NCI-H146 (cell line): ENCODE data around the gene PKP4.
"Not testable (repeated sequence)": the region's sequence is repeated elsewhere in the genome, so short reads cannot be mapped to it uniquely, and the experiment has no call there.

Experiments
- DNase-seq: peaks from one replicate; lab custom pipeline; 2025; lab: John Stamatoyannopoulos, UW

PKP4 gene

GRCh38 chr2:158677542-158677941 lies 220.8 kb downstream of the PKP4 start:
- peak; percentile 70 for DNase-seq

DNA sequence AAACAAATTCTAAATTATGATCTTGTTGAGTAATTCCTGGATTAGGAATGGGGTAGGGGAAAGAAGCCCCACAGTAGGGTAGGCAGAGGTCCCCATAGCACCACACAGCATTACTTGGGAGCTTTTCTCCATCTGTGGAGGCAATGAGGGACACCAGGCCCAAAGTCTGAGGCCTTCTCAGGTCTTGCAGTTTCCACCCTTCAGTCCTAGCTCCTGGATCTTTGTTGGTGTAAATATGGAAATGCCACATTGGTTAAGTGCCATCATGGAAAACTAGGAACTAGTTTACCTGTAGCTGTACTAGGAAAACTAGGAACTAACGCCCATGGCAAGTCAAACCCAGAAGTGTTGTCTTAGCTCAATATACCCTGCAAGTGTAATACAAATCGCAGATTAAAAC lies 225.1 kb downstream of the PKP4 start:
- DNase-seq: no peak

- DNase-seq: no peak
Observed at GRCh38 chr2:158685646-158686045, 228.9 kb downstream of the PKP4 start.

DNA sequence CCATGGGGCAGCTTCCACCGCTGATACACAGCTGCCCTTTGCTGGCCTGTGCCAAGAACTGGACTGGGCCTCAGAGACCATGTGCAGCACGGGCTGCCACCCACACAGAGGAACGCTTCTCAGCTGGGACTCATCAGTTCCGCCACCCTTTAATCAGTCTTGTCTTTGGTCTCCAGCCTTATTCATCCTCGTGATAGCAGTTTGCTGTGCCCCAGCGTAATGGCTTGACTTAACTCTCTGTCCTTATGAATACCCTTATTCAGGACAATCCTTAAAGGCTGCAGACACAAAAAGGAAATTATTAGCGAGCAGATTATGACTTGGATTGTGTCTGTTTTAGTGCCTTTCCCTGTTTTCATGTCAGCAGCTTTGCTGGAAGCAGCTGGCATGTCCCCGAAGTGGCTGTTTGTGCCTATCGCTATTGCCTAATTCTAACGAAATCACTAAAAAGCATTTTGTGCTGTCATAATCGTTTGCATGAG lies 229.5 kb downstream of the PKP4 start:
- no peak for DNase-seq

DNA sequence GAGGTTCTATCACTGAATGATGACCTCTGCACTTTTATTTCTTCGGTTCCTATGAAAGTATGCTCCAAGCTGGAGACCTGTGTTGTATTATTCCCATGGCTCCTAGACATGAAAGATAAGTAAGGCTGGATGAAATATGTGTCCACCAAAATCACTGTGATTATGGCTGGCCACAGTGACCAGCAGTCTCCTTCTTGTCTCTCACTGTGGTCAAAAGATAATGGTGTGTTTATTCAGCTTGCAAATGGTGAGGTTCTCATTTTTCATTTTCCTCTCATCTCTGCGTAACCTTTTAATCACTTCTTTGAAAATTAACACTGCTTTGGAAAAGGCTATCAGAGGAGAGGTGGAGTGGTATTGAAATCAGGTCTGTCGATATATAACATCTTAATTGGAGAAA lies 230.6 kb downstream of the PKP4 start:
- DNase-seq: peak; percentile 66

- no peak for DNase-seq
Observed at GRCh38 chr2:158688721-158689120, 232.0 kb downstream of the PKP4 start.

GRCh38 chr2:158689391-158689790 lies 232.6 kb downstream of the PKP4 start:
- no peak for DNase-seq

- DNase-seq: no peak
Observed at GRCh38 chr2:158690823-158691222, 234.1 kb downstream of the PKP4 start.

DNA sequence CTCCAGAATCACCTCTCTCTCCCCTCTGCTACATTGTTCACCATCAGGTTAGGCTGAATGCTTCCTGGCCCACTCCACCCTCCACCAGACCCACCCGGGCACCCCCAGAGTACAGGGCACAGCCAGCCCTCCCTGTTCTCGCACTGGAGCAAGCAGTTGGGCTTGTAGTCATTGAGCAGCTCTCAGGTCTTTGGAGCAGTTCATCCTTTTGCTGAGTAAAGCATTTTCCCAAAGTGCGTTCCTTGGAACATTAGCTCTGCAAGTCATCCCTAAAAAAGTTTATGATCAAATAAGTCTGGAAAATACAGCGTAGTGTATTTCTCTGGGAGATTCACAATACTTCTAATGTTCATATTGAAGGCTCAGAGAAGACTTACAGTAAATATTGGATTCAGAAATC lies 234.9 kb downstream of the PKP4 start:
- DNase-seq: no peak

- DNase-seq: no peak
Observed at GRCh38 chr2:158692372-158693103, 235.8 kb downstream of the PKP4 start.

DNA sequence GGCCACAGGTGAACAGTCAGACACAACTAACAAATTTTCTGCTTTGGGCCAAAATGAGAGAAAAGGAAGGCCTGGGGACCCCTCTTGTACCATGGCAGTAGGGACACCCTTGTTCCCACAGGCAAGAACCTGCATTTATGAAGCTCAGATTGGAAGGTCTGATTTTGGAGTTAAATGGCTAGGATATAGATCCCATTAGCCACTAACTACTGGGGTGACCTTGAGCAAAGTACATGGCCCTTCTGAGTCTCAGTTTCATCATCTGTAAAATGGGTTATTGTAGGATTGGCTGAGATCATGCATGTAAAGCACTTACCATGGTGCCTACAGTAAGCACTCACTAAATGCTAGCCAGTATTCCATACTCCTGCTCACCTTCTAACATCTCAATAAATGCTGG lies 236.7 kb downstream of the PKP4 start:
- no peak for DNase-seq

GRCh38 chr2:158695305-158695704 lies 238.6 kb downstream of the PKP4 start:
- no peak for DNase-seq

DNA sequence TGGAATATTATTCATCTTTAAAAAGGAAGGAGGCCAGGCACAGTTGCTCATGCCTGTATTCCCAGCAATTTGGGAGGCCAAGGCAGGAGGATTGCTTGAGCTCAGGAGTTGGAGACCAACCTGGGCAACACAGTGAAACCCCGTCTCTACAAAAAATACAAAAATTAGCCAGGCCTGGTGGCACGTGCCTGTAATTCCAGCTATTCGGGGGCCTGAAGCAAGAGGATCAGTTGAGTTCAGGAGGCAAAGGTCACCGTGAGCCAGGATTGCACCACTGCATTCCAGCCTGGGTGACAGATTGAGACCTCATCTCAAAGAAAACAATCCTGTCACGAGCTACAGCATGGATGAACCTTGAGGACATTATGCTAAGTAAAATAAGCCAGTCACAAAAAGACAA lies 239.0 kb downstream of the PKP4 start:
- DNase-seq: not testable (repeated sequence)

DNA sequence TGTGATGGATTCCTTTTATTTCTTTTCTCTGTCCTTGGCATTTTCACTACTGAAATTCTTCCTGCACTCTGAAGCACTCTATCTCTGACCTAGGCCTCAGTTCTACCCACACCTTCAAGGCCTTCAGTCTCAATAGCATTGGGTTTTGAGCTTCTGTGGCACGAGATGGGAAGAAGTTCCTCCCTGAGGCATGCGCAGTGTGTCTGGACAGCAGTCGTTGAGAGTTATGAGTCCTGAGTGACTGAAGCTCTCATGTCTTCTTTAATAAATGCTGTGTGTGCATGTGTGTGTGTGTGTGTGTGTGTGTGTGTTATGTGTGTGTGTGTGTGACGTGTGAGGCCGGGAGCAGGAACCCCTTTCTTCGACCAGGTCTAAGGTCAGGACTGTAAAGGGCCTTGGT lies 242.6 kb downstream of the PKP4 start:
- no peak for DNase-seq

DNA sequence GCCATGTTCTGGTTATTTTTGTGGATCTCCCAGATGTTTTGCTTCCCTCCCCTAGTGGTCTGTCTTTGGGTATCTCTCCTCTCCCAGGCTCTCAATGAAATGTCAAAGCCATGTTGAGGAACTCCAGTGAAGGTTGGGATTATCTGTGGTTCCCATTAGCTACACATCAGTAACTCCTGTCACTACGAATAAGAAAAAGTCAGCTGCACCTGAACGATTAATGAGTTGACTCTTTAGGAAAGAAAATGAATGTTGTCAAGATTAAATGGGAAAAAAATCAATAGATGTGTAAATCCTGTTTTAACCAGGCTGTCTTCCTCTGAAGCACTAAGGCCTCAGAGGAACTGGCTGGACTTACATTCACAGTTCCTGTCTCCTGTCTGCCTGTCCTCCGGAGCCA lies 244.3 kb downstream of the PKP4 start:
- peak; percentile 17 for DNase-seq

DNA sequence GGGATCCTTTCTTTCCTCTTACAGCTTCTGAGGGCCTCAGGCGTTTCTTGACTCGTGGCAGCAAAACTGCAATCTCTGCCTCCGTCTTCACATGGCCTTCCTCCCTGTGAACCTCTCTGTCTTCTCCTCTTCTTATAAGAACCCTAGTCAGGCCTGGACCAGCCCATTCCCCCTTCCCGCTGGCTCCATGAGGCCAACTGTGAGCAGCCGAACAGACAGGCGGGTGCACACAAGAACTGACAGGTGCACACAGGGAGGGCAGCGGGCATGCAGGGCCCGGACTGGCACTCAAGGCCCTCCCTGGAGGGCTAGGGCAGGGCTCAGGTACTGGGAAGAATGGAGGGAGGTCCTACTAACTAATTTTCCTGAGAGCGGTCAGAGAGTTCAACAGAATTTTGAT lies 246.0 kb downstream of the PKP4 start:
- DNase-seq: no peak

DNA sequence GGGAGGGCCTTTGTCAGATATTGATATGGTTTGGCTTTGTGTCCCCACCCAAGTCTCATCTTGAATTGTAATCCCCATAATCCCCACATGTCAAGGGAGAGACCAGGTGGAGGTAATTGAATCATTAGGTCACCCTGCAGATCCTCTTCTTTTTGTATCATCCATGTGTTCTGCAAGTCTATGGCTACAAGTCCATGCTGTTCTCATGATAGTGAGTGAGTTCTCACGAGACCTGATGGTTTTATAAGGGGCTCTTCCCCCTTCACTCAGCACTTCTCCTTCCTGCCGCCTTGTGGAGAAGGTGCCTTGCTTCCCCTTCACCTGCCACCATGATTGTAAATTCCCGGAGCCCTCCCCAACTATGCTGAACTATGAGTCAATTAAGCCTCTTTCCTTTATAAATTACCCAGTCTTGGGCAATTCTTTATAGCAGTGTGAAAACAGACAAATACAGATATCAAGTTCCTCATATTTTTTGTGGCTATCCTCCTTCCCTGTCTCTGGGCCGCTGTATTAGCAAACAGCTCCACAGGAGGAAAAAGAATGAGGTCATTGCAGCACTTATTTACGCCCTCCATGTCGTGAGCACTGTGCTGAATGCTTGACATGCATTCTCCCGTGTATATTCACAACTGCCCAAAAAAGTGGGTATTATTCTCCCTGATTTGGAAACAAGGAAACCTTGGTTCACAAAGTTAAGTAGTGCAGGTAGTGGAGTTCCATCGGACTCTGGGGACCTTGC lies 248.1 kb downstream of the PKP4 start:
- not testable (repeated sequence) for DNase-seq

DNA sequence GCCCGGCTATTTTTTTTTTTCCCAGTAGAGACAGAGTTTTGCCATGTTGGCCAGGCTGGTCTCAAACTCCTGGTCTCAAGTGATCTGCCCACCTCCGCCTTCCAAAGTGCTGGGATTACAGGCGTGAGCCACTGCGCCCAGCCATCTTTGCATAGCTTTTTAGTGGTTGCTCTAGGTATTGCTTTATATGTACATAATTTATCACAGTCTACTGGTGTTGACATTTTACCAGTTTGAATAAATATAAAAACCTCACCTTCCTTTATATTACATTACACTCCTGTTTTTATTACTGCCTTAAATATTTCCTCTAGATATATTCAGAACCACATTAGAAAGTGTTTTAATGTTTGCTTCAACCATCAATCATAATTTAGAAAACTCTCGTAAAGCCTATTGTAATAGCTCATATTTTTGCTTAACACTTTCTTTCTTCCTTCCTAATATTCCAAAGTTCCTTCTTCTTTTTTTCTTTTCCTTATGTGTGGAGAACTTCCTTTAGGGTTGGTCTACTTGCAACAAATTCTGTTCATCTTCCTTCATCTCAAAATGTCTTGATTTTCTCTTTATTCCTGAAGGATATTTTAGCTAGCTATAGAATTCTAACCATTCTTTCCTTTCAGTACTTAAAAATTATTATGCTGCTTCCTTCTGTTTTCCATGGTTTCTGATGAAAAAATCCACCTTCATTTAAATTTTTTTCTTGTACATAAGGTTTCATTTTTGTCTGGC lies 256.2 kb downstream of the PKP4 start:
- DNase-seq: no peak

DNA sequence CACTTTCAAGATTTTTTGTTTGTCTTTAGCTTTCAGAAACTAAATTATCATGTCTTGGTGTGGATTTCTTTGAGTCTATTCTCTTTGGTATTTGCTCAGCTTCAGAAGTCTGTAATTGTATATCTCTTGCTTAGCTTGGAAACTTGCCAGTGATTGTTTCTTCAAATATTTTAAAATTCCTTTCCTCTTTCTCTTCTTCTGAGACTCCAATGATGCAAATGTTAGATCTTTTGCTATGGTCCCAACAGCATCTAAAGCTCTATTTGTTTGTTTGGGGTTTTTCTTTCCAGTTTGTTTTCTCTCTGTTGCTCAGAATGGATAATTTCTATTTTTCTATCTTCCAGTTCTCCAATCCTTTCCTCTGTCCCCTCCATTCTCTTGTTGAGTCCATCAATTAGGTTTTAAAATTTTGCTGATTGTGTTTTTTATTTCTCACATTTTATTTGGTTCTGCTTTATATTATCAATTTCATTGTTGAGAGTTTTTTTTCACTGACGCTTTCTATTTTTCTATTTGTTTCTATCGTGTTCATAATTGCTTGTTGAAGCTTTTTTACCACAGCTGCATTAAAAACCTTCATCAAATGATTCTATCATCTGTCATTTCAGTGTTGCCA lies 256.9 kb downstream of the PKP4 start:
- DNase-seq: no peak

DNA sequence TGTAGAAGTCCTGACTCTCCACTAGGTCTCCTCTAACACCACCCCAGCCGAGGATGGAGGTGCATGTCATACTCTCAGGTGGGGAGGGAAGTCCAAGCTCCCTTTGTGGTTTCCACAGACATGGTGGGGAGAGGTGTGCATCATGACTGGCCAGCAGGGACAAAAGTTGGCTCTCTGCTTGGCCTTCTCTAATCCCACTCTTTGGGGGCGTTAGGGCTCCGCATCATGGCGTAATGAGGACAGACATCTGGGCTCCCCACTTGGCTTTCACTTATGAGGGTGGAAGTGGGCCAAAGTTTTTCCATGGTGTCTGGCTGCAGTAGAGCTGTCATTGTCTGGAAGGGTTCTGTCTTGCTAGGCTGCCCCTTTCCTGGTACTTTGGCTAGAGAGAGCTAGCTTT lies 257.7 kb downstream of the PKP4 start:
- DNase-seq: no peak

DNA sequence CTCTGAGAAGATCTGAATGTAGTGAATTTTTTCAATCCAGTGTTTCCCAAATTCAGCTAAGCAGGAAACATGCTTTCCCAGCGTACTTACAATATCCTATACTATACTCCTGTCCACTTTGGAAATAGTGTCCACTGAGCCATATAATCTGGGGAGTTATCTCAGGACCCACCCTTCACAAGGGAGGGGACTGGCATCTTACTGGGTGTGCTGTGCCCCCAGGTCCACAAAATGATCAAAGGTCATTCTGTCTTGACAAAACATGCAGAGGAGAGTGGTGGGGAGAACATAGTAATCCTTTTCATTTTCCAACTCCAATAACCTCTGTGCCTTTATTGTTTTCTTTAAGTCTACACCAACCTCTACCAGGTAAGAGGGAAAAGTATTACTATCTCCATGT lies 258.6 kb downstream of the PKP4 start:
- DNase-seq: no peak

DNA sequence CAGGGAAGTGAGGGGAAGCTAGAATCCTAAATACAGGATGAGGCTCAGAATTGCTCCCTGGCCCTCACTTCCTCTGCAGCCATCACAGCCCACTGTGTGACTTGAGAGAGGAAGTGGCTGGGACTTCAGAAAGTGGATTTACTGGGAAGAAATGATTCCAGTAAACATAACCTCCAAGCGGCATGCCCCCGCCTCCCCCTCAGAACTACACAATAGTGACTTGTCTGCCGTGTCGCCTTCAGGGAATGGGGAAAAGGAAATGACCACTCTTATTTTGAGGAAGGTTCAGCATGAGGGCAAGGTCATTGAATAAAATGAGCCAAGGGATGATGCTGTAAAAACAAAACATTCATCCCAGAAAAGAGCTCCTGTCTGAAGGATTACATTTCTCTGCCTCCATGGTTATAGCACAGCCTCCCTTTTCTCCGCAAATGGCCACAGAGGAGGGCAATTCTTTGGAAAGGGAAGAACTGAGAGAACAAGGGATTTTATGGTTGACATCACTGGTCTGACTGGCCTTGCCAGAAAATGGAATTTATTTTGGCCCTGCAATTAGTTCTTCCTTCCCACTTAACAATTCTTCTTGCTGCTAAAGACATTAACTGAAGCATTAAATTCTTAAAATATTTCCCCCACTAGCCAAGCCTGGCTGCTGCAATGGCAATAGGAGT lies 259.5 kb downstream of the PKP4 start:
- DNase-seq: no peak
